ENCODE data around the gene DPM3. TPM values are rescaled to one million over a fixed set of nuclear protein-coding genes. Genes with fewer than 3 reads are reported as not detected.

The DPM3 gene
- total and polyA plus RNA-seq, 9 of the 15 experiments (the other 6 are each of a cell fraction or from before 2014, with no cell fraction given) = 3.7 to 120 (median 36.4) TPM

DNA sequence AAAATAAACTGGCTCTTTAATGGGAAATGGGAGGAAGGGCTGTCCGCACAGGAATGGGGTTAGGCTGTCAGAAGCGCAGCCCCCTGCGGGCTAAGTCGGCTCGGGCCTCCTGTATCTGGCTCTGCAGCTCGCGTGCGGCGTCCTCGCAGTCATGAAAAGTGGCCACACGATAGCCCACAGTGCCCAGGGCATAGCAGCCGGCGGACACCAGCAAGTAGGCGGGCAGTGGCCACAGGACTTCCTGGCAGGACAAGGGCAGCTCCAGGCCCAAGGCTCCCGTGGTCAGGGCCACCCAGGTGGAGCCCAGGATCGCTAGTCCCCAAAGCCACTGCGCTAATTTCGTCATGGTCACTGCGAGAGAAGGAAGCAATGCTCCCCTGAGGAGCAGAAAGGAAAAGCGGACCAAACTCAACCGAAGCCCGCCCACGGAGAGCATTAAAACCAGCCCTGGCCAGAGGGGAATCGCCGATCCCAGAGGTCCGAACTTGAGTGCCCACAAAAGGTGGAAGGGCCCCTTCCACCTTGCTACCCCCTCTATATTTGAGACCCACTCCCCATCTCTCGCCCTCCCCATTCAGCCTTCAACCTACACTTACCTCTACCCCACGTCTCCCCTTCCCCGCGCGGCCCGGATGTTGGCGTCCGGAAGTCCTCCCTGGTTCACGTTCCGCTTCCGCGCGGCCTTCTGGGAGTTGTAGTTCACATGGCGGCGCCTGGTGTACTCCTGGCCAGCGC lies at the start of gene DPM3 (continued):
- TF ChIP-seq SNRNP70 (optimal IDR thresholded peaks at IDR 0.05; ENCODE audit: low read depth, low read length) = no peak
- TF ChIP-seq EWSR1 (IDR thresholded peaks at IDR 0.05; ENCODE audit: borderline replicate concordance, low read depth, partially characterized antibody) = no peak
- TF ChIP-seq, protein P1, sequence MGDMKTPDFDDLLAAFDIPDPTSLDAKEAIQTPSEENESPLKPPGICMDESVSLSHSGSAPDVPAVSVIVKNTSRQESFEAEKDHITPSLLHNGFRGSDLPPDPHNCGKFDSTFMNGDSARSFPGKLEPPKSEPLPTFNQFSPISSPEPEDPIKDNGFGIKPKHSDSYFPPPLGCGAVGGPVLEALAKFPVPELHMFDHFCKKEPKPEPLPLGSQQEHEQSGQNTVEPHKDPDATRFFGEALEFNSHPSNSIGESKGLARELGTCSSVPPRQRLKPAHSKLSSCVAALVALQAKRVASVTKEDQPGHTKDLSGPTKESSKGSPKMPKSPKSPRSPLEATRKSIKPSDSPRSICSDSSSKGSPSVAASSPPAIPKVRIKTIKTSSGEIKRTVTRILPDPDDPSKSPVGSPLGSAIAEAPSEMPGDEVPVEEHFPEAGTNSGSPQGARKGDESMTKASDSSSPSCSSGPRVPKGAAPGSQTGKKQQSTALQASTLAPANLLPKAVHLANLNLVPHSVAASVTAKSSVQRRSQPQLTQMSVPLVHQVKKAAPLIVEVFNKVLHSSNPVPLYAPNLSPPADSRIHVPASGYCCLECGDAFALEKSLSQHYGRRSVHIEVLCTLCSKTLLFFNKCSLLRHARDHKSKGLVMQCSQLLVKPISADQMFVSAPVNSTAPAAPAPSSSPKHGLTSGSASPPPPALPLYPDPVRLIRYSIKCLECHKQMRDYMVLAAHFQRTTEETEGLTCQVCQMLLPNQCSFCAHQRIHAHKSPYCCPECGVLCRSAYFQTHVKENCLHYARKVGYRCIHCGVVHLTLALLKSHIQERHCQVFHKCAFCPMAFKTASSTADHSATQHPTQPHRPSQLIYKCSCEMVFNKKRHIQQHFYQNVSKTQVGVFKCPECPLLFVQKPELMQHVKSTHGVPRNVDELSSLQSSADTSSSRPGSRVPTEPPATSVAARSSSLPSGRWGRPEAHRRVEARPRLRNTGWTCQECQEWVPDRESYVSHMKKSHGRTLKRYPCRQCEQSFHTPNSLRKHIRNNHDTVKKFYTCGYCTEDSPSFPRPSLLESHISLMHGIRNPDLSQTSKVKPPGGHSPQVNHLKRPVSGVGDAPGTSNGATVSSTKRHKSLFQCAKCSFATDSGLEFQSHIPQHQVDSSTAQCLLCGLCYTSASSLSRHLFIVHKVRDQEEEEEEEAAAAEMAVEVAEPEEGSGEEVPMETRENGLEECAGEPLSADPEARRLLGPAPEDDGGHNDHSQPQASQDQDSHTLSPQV (IDR thresholded peaks at IDR 0.05) = peak; percentile 89
- TF ChIP-seq, protein P2, sequence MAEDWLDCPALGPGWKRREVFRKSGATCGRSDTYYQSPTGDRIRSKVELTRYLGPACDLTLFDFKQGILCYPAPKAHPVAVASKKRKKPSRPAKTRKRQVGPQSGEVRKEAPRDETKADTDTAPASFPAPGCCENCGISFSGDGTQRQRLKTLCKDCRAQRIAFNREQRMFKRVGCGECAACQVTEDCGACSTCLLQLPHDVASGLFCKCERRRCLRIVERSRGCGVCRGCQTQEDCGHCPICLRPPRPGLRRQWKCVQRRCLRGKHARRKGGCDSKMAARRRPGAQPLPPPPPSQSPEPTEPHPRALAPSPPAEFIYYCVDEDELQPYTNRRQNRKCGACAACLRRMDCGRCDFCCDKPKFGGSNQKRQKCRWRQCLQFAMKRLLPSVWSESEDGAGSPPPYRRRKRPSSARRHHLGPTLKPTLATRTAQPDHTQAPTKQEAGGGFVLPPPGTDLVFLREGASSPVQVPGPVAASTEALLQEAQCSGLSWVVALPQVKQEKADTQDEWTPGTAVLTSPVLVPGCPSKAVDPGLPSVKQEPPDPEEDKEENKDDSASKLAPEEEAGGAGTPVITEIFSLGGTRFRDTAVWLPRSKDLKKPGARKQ (CRISPR knock-in tag; IDR thresholded peaks at IDR 0.05) = no peak
- TF ChIP-seq ZNF121 (CRISPR knock-in tag; conservative IDR thresholded peaks at IDR 0.05) = no peak
- TF ChIP-seq MLX (CRISPR knock-in tag; conservative IDR thresholded peaks at IDR 0.05) = no peak
- TF ChIP-seq, protein P3, sequence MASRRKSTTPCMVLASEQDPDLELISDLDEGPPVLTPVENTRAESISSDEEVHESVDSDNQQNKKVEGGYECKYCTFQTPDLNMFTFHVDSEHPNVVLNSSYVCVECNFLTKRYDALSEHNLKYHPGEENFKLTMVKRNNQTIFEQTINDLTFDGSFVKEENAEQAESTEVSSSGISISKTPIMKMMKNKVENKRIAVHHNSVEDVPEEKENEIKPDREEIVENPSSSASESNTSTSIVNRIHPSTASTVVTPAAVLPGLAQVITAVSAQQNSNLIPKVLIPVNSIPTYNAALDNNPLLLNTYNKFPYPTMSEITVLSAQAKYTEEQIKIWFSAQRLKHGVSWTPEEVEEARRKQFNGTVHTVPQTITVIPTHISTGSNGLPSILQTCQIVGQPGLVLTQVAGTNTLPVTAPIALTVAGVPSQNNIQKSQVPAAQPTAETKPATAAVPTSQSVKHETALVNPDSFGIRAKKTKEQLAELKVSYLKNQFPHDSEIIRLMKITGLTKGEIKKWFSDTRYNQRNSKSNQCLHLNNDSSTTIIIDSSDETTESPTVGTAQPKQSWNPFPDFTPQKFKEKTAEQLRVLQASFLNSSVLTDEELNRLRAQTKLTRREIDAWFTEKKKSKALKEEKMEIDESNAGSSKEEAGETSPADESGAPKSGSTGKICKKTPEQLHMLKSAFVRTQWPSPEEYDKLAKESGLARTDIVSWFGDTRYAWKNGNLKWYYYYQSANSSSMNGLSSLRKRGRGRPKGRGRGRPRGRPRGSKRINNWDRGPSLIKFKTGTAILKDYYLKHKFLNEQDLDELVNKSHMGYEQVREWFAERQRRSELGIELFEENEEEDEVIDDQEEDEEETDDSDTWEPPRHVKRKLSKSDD (conservative IDR thresholded peaks at IDR 0.05; ENCODE audit: low read length) = no peak
- peak; percentile 59; the same call in 1 of the 2 replicates for TF ChIP-seq ZBTB1 (CRISPR knock-in tag; IDR thresholded peaks at IDR 0.05; ENCODE audit: borderline replicate concordance, low read depth)
- no peak for TF ChIP-seq ZNF780A (CRISPR knock-in tag; IDR thresholded peaks at IDR 0.05)
- TF ChIP-seq, protein P4, sequence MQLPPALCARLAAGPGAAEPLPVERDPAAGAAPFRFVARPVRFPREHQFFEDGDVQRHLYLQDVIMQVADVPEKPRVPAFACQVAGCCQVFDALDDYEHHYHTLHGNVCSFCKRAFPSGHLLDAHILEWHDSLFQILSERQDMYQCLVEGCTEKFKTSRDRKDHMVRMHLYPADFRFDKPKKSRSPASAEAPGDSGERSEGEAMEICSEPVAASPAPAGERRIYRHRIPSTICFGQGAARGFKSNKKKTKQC (CRISPR knock-in tag; IDR thresholded peaks at IDR 0.05) = peak; percentile 73; the same call in 1 of the 2 replicates
- no peak for TF ChIP-seq FOXA1 (IDR thresholded peaks at IDR 0.05; ENCODE audit: borderline replicate concordance)
- TF ChIP-seq, protein P5, sequence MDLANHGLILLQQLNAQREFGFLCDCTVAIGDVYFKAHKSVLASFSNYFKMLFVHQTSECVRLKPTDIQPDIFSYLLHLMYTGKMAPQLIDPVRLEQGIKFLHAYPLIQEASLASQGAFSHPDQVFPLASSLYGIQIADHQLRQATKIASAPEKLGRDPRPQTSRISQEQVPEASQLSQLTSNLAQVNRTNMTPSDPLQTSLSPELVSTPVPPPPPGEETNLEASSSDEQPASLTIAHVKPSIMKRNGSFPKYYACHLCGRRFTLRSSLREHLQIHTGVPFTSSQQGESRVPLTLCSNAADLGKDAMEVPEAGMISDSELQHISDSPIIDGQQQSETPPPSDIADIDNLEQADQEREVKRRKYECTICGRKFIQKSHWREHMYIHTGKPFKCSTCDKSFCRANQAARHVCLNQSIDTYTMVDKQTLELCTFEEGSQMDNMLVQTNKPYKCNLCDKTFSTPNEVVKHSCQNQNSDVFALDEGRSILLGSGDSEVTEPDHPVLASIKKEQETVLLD (IDR thresholded peaks at IDR 0.05) = no peak; the same call in 1 of the 2 replicates

Measured in K562 (cell line).